ENCODE data around the gene CEP295NL.
A peak's percentile ranks its signal among the peaks of the same experiment; 100 is the strongest.
"Not testable (repeated sequence)": the region's sequence is repeated elsewhere in the genome, so short reads cannot be mapped to it uniquely, and the experiment has no call there.

The CEP295NL gene

GRCh38 chr17:78925662-78926555 lies 22.9 kb upstream of the CEP295NL start:
- DNase-seq, result peak in 1 of 3 experiments; percentile 69

GRCh38 chr17:78925234-78925633 lies 22.2 kb upstream of the CEP295NL start, which contains the start of gene TIMP2:
TIMP2 (minus strand) TSS chr17:78925387; CDS start chr17:78925088, 299 bp downstream.
- DNase-seq, result peak; percentile 74 to 88 (median 85)

GRCh38 chr17:78924481-78925151 lies 21.6 kb upstream of the CEP295NL start:
- peak in 2 of 3 experiments; percentile 31 to 49 for DNase-seq

GRCh38 chr17:78923660-78924453 lies 20.9 kb upstream of the CEP295NL start:
- peak; percentile 25 to 65 (median 34) for DNase-seq

- DNase-seq, result no peak
Measured at GRCh38 chr17:78922816-78923498, 20.0 kb upstream of the CEP295NL start.

GRCh38 chr17:78921437-78921971 lies 18.5 kb upstream of the CEP295NL start:
- DNase-seq, result no peak

- DNase-seq, result no peak
Measured at GRCh38 chr17:78920528-78920927, 17.5 kb upstream of the CEP295NL start.

- no peak for DNase-seq
Measured at GRCh38 chr17:78919861-78920450, 17.0 kb upstream of the CEP295NL start.

- DNase-seq, result no peak
Measured at GRCh38 chr17:78918979-78919378, 16.0 kb upstream of the CEP295NL start.

GRCh38 chr17:78917451-78918275 lies 14.7 kb upstream of the CEP295NL start:
- DNase-seq, result no peak

GRCh38 chr17:78915872-78916632 lies 13.1 kb upstream of the CEP295NL start:
- DNase-seq, result no peak

- DNase-seq, result no peak
Measured at GRCh38 chr17:78913115-78913514, 10.1 kb upstream of the CEP295NL start.

GRCh38 chr17:78912082-78912481 lies 9.1 kb upstream of the CEP295NL start:
- no peak for DNase-seq

GRCh38 chr17:78911543-78911942 lies 8.5 kb upstream of the CEP295NL start:
- DNase-seq, result not testable (repeated sequence)

- no peak for DNase-seq
Measured at GRCh38 chr17:78910497-78911284, 7.7 kb upstream of the CEP295NL start.

GRCh38 chr17:78908426-78908825 lies 5.4 kb upstream of the CEP295NL start:
- peak in 1 of 3 experiments; percentile 10 for DNase-seq

- DNase-seq, result no peak
Measured at GRCh38 chr17:78905541-78905940, 2.5 kb upstream of the CEP295NL start.

- DNase-seq, result no peak
Measured at GRCh38 chr17:78905116-78905515, 2.1 kb upstream of the CEP295NL start.

- no peak for DNase-seq
Measured at GRCh38 chr17:78904371-78904770, 1.4 kb upstream of the CEP295NL start.
